Measurements from ENCODE around the gene KIAA2012. TPM values are rescaled to one million over a fixed set of nuclear protein-coding genes. Genes with fewer than 3 reads are reported as not detected.

KIAA2012 gene
- polyA plus RNA-seq, 1 donor (not counting 4 experiments of a cell fraction or from before 2014, with no cell fraction given) = not detected

DNA sequence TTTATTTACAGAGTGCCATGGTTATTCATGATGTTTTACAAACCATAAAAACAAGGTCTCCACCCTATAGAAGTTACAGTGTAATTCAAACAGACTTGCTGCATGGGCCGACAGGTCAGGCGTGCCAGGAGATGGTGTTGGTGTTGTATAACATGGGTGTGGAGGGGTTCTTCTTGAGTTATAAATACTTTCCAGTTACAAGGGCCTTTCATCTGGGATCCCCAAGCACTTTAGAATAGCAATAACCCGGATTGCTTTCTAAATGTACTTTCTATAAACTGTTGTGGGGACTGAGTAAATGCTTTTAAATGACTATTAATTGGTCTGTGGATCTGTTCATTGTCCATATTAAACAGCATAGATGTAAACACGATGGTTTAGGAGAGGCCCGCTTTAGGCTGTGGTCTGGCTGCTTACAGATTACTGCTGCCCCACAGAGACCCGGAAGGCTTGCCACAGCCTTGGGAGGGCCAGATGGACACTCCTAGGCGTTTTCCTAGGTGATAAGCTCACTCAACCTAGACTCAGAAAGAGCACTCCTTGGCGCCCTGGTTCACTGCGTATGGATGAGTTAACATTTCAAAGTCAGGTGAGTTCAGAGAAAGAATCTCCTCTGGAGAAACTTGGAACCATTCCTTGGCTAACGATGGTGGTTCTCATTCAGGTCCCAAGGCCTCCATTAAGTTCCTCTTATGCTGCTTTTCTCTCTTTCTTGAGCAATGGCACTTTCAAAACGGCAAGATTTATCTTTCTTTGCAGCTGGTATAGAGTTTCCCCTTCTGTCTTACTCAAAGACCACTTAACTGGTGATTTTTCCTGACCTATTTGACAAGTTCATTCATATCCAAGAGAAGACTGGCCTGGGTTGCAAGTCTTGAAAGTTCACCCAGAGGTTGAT lies 3.6 kb upstream of the KIAA2012 start:
- Histone ChIP-seq H3K27ac (ENCODE audit: control insufficient read depth, insufficient read depth, low read length) (no peak overlapping the region), H3K4me3 (ENCODE audit: control insufficient read depth in 2 of 3, extremely low read depth in 1 of 3, insufficient read depth in 2 of 3, low read depth in 1 of 3, low read length in 3 of 3) (no peak overlapping the region), H4K20me1 (ENCODE audit: control insufficient read depth, extremely low read depth, insufficient read depth, low read length) (no peaks in the 10 kb centered on the region), H3K36me3 (ENCODE audit: control insufficient read depth in 2 of 2, extremely low read depth in 1 of 2, insufficient read depth in 2 of 2, low read length in 2 of 2) (no peaks in the 10 kb centered on the region), H3K9ac (ENCODE audit: control insufficient read depth, extremely low read depth, insufficient read depth, low read length) (no peak overlapping the region), H3K27me3 (ENCODE audit: control insufficient read depth, extremely low read depth, insufficient read depth, low read length) (peaks cover 4% of the 10 kb centered on the region), H3K9me3 (ENCODE audit: control insufficient read depth, low read depth, low read length) (no peaks in the 10 kb centered on the region), H3K4me2 (ENCODE audit: control insufficient read depth, extremely low read depth, insufficient read depth, low read depth, low read length) (no peak overlapping the region), H3K79me2 (ENCODE audit: control insufficient read depth, insufficient read depth, low read length) (no peaks in the 10 kb centered on the region), H2AFZ (ENCODE audit: control insufficient read depth, low read length) (no peak overlapping the region), H3K9me1 (ENCODE audit: control insufficient read depth, extremely low read depth, insufficient read depth, low read length) (no peaks in the 10 kb centered on the region), H3K4me1 (ENCODE audit: control insufficient read depth, extremely low read depth, insufficient read depth, low read length) (no peaks in the 10 kb centered on the region)
- FAIRE-seq = no peak
- no peak for TF ChIP-seq CTCF (optimal IDR thresholded peaks at IDR 0.05 in 1 of 3, IDR thresholded peaks at IDR 0.05 in 1 of 3, conservative IDR thresholded peaks at IDR 0.05 in 1 of 3; ENCODE audit: extremely low read depth in 1 of 3, insufficient read depth in 2 of 3, low read length in 3 of 3)
- TF ChIP-seq EZH2 (IDR thresholded peaks at IDR 0.05; ENCODE audit: low read length) = no peak
- DNase-seq (ENCODE audit: low read depth, low spot score) = no peak
- dilution Hi-C loops (cut with MboI; ENCODE audit: extremely low pct_ligation_motif_present, low sequenced_read_pairs) = no loop called here

- dilution Hi-C loops (cut with MboI; ENCODE audit: extremely low pct_ligation_motif_present, low sequenced_read_pairs) = no loop called here
- no peak overlapping the region for H2AFZ ChIP-seq (ENCODE audit: control insufficient read depth, low read length)
- no peak overlapping the region for H3K4me2 ChIP-seq (ENCODE audit: control insufficient read depth, extremely low read depth, insufficient read depth, low read depth, low read length)
- H4K20me1 ChIP-seq (ENCODE audit: control insufficient read depth, extremely low read depth, insufficient read depth, low read length) = no peaks in the 10 kb centered on the region
- H3K4me3 ChIP-seq (ENCODE audit: control insufficient read depth in 2 of 3, extremely low read depth in 1 of 3, insufficient read depth in 2 of 3, low read depth in 1 of 3, low read length in 3 of 3) = no peak overlapping the region
- no peaks in the 10 kb centered on the region for H3K27me3 ChIP-seq (ENCODE audit: control insufficient read depth, extremely low read depth, insufficient read depth, low read length)
- H3K9me3 ChIP-seq (ENCODE audit: control insufficient read depth, low read depth, low read length) = no peaks in the 10 kb centered on the region
- no peak overlapping the region for H3K9ac ChIP-seq (ENCODE audit: control insufficient read depth, extremely low read depth, insufficient read depth, low read length)
- H3K9me1 ChIP-seq (ENCODE audit: control insufficient read depth, extremely low read depth, insufficient read depth, low read length) = no peaks in the 10 kb centered on the region
- no peaks in the 10 kb centered on the region for H3K4me1 ChIP-seq (ENCODE audit: control insufficient read depth, extremely low read depth, insufficient read depth, low read length)
- no peak for TF ChIP-seq EZH2 (IDR thresholded peaks at IDR 0.05; ENCODE audit: low read length)
- no peak for TF ChIP-seq CTCF (optimal IDR thresholded peaks at IDR 0.05 in 1 of 3, IDR thresholded peaks at IDR 0.05 in 1 of 3, conservative IDR thresholded peaks at IDR 0.05 in 1 of 3; ENCODE audit: extremely low read depth in 1 of 3, insufficient read depth in 2 of 3, low read length in 3 of 3)
- H3K79me2 ChIP-seq (ENCODE audit: control insufficient read depth, insufficient read depth, low read length) = no peaks in the 10 kb centered on the region
- no peak for FAIRE-seq
- H3K27ac ChIP-seq (ENCODE audit: control insufficient read depth, insufficient read depth, low read length) = no peak overlapping the region
- H3K36me3 ChIP-seq (ENCODE audit: control insufficient read depth in 2 of 2, extremely low read depth in 1 of 2, insufficient read depth in 2 of 2, low read length in 2 of 2) = no peaks in the 10 kb centered on the region
- DNase-seq (ENCODE audit: low read depth, low spot score) = no peak
Measured at GRCh38 chr2:202071107-202071506, 1.9 kb upstream of the KIAA2012 start.
